Esophagus muscularis mucosa (tissue), 3 donors: ENCODE data around the gene OTOP1.

Source experiments
- CTCF ChIP-seq, 3 experiments: fragments of 200-600 bp in 2 of 3; fragments of 450-650 bp in 1 of 3; sonication (generic) in 2 of 3; IDR thresholded peaks; one replicate each; pipeline ENCODE4 v1.5.1; 2017 to 2019; ENCODE audit warnings: antibody characterized with exemption in 3 of 3, mild to moderate bottlenecking in 2 of 3, moderate library complexity in 1 of 3
- POLR2A ChIP-seq: fragments of 450-650 bp; IDR thresholded peaks from one replicate; pipeline ENCODE4 v1.6.1; 2017; ENCODE audit warnings: antibody characterized with exemption, moderate library complexity, mild to moderate bottlenecking, low read depth
- POLR2AphosphoS5 ChIP-seq, 2 donors: sonication (generic); formaldehyde crosslinking; IDR thresholded peaks; one replicate each; pipeline ENCODE4 v1.6.1; 2017; ENCODE audit warnings: antibody characterized with exemption in 2 of 2

- no peak for TF ChIP-seq CTCF (IDR thresholded peaks at IDR 0.05)
- no peak for TF ChIP-seq POLR2A
- no peak for TF ChIP-seq POLR2AphosphoS5 (IDR thresholded peaks at IDR 0.05)
Observed at GRCh38 chr4:4247696-4248028, 20.9 kb upstream of the OTOP1 start.
